SK-N-SH treated with all-trans-retinoic acid at 6 μM for 48 hours (cell line): ENCODE results near the gene NDFIP1.

Experiments
- CREB5 ChIP-seq: fragments of 250-450 bp; sonication (Bioruptor Pico); IDR thresholded peaks from 2 replicates; pipeline ENCODE4 v1.5.1; 2020; ENCODE audit warnings: low read depth, mild to moderate bottlenecking, moderate library complexity
- CSRNP3 ChIP-seq: fragments of 250-450 bp; sonication (Bioruptor Pico); IDR thresholded peaks from 2 replicates; pipeline ENCODE4 v1.5.1; 2021; ENCODE audit warnings: mild to moderate bottlenecking, moderate library complexity
- GLIS3 ChIP-seq: fragments of 250-450 bp; sonication (Bioruptor Pico); IDR thresholded peaks from 2 replicates; pipeline ENCODE4 v1.5.0; 2020; ENCODE audit warnings: mild to moderate bottlenecking, moderate library complexity
- ISL1 ChIP-seq: fragments of 250-450 bp; sonication (Bioruptor Pico); IDR thresholded peaks from 2 replicates; pipeline ENCODE4 v2.1.2; 2022; ENCODE audit warnings: mild to moderate bottlenecking, moderate library complexity
- OSR1 ChIP-seq: fragments of 250-450 bp; sonication (Bioruptor Pico); IDR thresholded peaks from 2 replicates; pipeline ENCODE4 v1.8.0; 2022; ENCODE audit warnings: moderate library complexity, mild to moderate bottlenecking, inconsistent platforms
- PATZ1 ChIP-seq: fragments of 250-450 bp; sonication (Bioruptor Pico); IDR thresholded peaks from 2 replicates; pipeline ENCODE4 v1.8.0; 2020; ENCODE audit warnings: mild to moderate bottlenecking, moderate library complexity, borderline replicate concordance
- PPARA ChIP-seq: fragments of 250-450 bp; sonication (Bioruptor Pico); IDR thresholded peaks from 2 replicates; pipeline ENCODE4 v1.5.0; 2020; ENCODE audit warnings: mild to moderate bottlenecking, borderline replicate concordance
- RARB ChIP-seq: fragments of 250-450 bp; sonication (Bioruptor Pico); IDR thresholded peaks from 2 replicates; pipeline ENCODE4 v1.8.0; 2021; ENCODE audit warnings: mild to moderate bottlenecking, moderate library complexity
- TCF4 ChIP-seq: fragments of 250-450 bp; sonication (Bioruptor Pico); IDR thresholded peaks from 2 replicates; pipeline ENCODE4 v1.8.0; 2021; ENCODE audit warnings: mild to moderate bottlenecking, moderate library complexity, borderline replicate concordance
- ZFP3 ChIP-seq: fragments of 250-450 bp; sonication (Bioruptor Pico); IDR thresholded peaks from 2 replicates; pipeline ENCODE4 v1.5.0; 2020; ENCODE audit warnings: mild to moderate bottlenecking, moderate library complexity
- ZFP30 ChIP-seq: fragments of 450-650 bp; formaldehyde crosslinking; IDR thresholded peaks from 2 replicates; pipeline ENCODE4 v1.5.0; 2022; ENCODE audit warnings: mild to moderate bottlenecking, moderate library complexity

GRCh38 chr5:142117579-142118151, 9.1 kb downstream of the NDFIP1 start:
- TF ChIP-seq CSRNP3 (no peak), GLIS3 (CRISPR knock-in tag) (no peak), CREB5 (CRISPR knock-in tag) (no peak), RARB (CRISPR knock-in tag) (no peak), ZFP30 (CRISPR knock-in tag) (no peak), OSR1 (CRISPR knock-in tag) (no peak), ZFP3 (CRISPR knock-in tag) (no peak), PPARA (no peak), PATZ1 (CRISPR knock-in tag) (no peak), ISL1 (CRISPR knock-in tag) (no peak), TCF4 (CRISPR knock-in tag) (no peak)
